Measurements from ENCODE around the gene NRXN2. TPM values are rescaled to one million over a fixed set of nuclear protein-coding genes. Genes with fewer than 3 reads are reported as not detected.

NRXN2 gene
- total and polyA plus RNA-seq, 2 donors (not counting 3 experiments of a cell fraction or from before 2014, with no cell fraction given), result not detected

GRCh38 chr11:64661614-64662013, 61.4 kb downstream of the NRXN2 start:
- no peaks in the 10 kb centered on the region for H3K27me3 ChIP-seq (ENCODE audit: control insufficient read depth in 2 of 2, insufficient read depth in 2 of 2, low read length in 2 of 2)
- no peaks in the 10 kb centered on the region for H3K36me3 ChIP-seq (ENCODE audit: control insufficient read depth in 2 of 2, extremely low read depth in 1 of 2, insufficient read depth in 2 of 2, low read length in 2 of 2)
- H3K4me2 ChIP-seq (ENCODE audit: insufficient read depth, low read length), result no peak overlapping the region
- no peak overlapping the region for H2AFZ ChIP-seq (ENCODE audit: low read depth, low read length)
- TF ChIP-seq, protein P1, sequence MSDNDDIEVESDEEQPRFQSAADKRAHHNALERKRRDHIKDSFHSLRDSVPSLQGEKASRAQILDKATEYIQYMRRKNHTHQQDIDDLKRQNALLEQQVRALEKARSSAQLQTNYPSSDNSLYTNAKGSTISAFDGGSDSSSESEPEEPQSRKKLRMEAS (IDR thresholded peaks at IDR 0.05; ENCODE audit: insufficient read depth, insufficient read length), result no peak
- TF ChIP-seq FOS (IDR thresholded peaks at IDR 0.05; ENCODE audit: borderline replicate concordance, insufficient read depth, low read length) (no peak), MYC (IDR thresholded peaks at IDR 0.05; ENCODE audit: low read depth, low read length) (no peak), POLR2A (IDR thresholded peaks at IDR 0.05; ENCODE audit: low read depth, low read length) (no peak), POLR2AphosphoS5 (IDR thresholded peaks at IDR 0.05; ENCODE audit: insufficient read depth, low read depth, low read length) (no peak), GATA2 (IDR thresholded peaks at IDR 0.05; ENCODE audit: insufficient read depth, insufficient read length, low read depth, low read length) (no peak), EZH2 (IDR thresholded peaks at IDR 0.05; ENCODE audit: borderline replicate concordance, low read depth, low read length, severe bottlenecking) (no peak), JUN (IDR thresholded peaks at IDR 0.05; ENCODE audit: borderline replicate concordance, insufficient read depth, insufficient read length, low read depth) (no peak)
- TF ChIP-seq, protein P2, sequence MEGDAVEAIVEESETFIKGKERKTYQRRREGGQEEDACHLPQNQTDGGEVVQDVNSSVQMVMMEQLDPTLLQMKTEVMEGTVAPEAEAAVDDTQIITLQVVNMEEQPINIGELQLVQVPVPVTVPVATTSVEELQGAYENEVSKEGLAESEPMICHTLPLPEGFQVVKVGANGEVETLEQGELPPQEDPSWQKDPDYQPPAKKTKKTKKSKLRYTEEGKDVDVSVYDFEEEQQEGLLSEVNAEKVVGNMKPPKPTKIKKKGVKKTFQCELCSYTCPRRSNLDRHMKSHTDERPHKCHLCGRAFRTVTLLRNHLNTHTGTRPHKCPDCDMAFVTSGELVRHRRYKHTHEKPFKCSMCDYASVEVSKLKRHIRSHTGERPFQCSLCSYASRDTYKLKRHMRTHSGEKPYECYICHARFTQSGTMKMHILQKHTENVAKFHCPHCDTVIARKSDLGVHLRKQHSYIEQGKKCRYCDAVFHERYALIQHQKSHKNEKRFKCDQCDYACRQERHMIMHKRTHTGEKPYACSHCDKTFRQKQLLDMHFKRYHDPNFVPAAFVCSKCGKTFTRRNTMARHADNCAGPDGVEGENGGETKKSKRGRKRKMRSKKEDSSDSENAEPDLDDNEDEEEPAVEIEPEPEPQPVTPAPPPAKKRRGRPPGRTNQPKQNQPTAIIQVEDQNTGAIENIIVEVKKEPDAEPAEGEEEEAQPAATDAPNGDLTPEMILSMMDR (IDR thresholded peaks at IDR 0.05; ENCODE audit: extremely low read depth in 1 of 2, insufficient read depth in 1 of 2, low read depth in 1 of 2, low read length in 2 of 2), result no peak
- H3K9me1 ChIP-seq (replicated peaks; ENCODE audit: control insufficient read depth, extremely low read depth, insufficient read depth, low read length), result no peaks in the 10 kb centered on the region
- POLR2A ChIA-PET, result no interaction called here
- H3K4me3 ChIP-seq (replicated peaks in 1 of 3; ENCODE audit: insufficient read depth in 1 of 3, low read depth in 1 of 3, low read length in 3 of 3), result no peak overlapping the region
- H3K79me2 ChIP-seq (ENCODE audit: control insufficient read depth, insufficient read depth, low read length), result no peaks in the 10 kb centered on the region
- no peaks in the 10 kb centered on the region for H3K4me1 ChIP-seq (ENCODE audit: control insufficient read depth, extremely low read depth, insufficient read depth, low read length)
- CTCF ChIA-PET, result no interaction called here
- no peaks in the 10 kb centered on the region for H4K20me1 ChIP-seq (replicated peaks; ENCODE audit: control insufficient read depth, extremely low read depth, insufficient read depth, low read length)
- BruUV-seq (replicated peaks), result no TSS peak
- no peak for DNase-seq (ENCODE audit: low read depth, low spot score)
- H3K9ac ChIP-seq (replicated peaks; ENCODE audit: extremely low read depth, insufficient read depth, low read length), result no peak overlapping the region
- dilution Hi-C loops (cut with MboI; ENCODE audit: extremely low pct_ligation_motif_present, low sequenced_read_pairs) (no loop called here), intact Hi-C loops (cut with micrococcal nuclease) (no loop called here)
- FAIRE-seq, result no peak
- H3K27ac ChIP-seq (ENCODE audit: insufficient read depth, low read depth, low read length), result no peak overlapping the region
- no peaks in the 10 kb centered on the region for H3K9me3 ChIP-seq (replicated peaks; ENCODE audit: control insufficient read depth, insufficient read depth, low read length)

Data from endothelial cell of umbilical vein (primary cell).